Left cardiac atrium (tissue), 4 donors: ENCODE results near the gene HYPK. TPM values are rescaled to one million over a fixed set of nuclear protein-coding genes. Genes with fewer than 3 reads are reported as not detected.

Experiments used
- ATAC-seq, 2 donors: fragments of 200-7000 bp; cut with Tn5 transposase; one replicate each; pipeline ENCODE4 v1.9.1; 2020; ENCODE audit warnings: mild to moderate bottlenecking in 2 of 2, moderate library complexity in 2 of 2
- DNase-seq: peaks from one replicate; pipeline ENCODE4 v3.0.0-alpha.2; 2020
- intact Hi-C, 2 donors: fragments of 100-400 bp; cut with DNase I; formaldehyde crosslinking; loops; one replicate each; pipeline versions ENCODE4 v1.14.1 to v1.15.1; 2022 to 2023
- long read RNA-seq: library from polyadenylated mRNA; unstranded; transcript quantifications from one replicate; pipeline ENCODE4 v2.0.0, GENCODE V29; 2021
- total RNA-seq, 2 donors: library from RNA; stranded (reverse); fragmentation: NEBNext Ultra II Directional; extraction: Animal tissue kit (Norgen Biotek cat#: 25700); gene quantifications; one replicate each; pipeline ENCODE4 v1.2.1, GENCODE V29; 2021
- donor health status: DM: no; HTN: yes; CAD: no.
- donor health status: DM: no; HTN: yes; CAD: no; lungs with severe emphysema.
- donor health status: DM: yes; HTN: yes; CAD: no.
- donor health status: Dilated cardiomyopathy.

The HYPK gene, protein sequence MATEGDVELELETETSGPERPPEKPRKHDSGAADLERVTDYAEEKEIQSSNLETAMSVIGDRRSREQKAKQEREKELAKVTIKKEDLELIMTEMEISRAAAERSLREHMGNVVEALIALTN
- total RNA-seq: 10 to 100 TPM in 1 of 2 donors, 1 to 10 TPM in 1; 9.6 to 11.2 TPM
- long read RNA-seq, partial matches to known transcripts: 0 of 2 reads
- long read RNA-seq, other reads (novel, unspliced or antisense): 0 of 2 reads

DNA sequence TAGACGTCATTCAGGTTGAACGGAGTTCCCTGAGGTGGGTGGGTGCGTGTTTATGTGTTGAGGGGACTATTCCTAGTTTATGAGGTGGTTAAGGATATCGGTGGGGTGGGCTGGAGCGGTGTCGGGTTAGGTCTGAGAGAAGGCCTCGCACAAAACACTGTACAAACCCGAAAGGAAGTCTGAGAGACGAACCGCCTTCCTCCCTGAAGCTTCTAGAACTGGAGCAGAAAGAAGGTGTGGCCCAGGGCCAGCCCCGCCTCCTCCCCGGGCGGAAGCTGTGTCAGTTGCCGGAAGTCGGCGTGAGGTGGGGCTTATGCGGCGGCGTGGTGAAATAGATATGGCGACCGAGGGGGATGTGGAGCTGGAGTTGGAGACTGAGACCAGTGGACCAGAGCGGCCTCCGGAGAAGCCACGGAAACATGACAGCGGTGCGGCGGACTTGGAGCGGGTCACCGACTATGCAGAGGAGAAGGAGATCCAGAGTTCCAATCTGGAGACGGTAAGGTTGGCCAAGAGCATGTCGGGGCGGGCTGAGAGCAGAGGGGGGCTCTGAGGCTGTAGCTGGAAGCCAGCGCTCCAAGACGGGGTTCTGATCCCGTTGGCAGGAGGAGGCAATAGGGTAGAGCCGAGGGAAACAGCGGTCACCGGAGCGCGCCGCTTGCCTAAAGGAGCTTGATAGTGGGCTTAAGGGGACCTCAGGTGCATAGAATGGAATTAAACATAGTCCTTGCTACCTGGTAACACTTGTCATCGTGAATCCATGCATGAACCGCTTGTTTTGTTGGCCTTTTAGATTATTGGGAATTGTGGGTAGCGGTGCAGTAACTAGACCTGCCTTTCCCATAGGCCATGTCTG is at the start of gene HYPK:
TSS of gene HYPK (plus strand) at position 314 of the 856 bp plus-strand sequence. CDS start at position 338, 24 bp downstream.
- ATAC-seq (peak; percentile 91 to 97), DNase-seq (peak; percentile 95)
- intact Hi-C loops: no loop called here

GRCh38 chr15:43751885-43752284 is 48.5 kb upstream of the HYPK start:
- intact Hi-C loops: no loop called here
- no peak for ATAC-seq

DNA sequence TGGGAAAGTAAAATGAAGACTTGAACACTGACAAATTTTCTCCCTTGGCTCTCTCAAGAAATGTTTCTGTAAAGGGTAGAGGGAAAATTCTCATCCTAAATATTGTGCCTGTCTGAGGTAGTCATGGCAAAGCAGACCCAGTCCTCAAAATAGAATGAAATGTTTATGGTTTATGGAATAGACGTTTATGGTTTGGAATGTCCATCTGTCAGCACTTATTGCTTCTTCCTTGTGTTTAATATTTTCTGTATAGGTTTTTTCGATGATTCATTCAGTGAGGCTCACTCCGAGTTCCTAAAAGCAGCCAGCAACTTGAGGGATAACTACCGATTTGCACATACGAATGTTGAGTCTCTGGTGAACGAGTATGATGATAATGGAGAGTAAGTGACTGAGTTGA is 37.6 kb upstream of the HYPK start:
- intact Hi-C loops: no loop called here
- ATAC-seq (no peak), DNase-seq (no peak)

More at GRCh38 chr15:43751885-43752284, 48.5 kb upstream of the HYPK start:
- DNase-seq: no peak

- no peak for DNase-seq
- no peak for ATAC-seq
- intact Hi-C loops: no loop called here
Observed at GRCh38 chr15:43763819-43764446, 36.5 kb upstream of the HYPK start.

GRCh38 chr15:43769584-43770228 is 30.7 kb upstream of the HYPK start:
- ATAC-seq: peak; percentile 51 to 59
- intact Hi-C loops: no loop called here
- peak; percentile 59 for DNase-seq

DNA sequence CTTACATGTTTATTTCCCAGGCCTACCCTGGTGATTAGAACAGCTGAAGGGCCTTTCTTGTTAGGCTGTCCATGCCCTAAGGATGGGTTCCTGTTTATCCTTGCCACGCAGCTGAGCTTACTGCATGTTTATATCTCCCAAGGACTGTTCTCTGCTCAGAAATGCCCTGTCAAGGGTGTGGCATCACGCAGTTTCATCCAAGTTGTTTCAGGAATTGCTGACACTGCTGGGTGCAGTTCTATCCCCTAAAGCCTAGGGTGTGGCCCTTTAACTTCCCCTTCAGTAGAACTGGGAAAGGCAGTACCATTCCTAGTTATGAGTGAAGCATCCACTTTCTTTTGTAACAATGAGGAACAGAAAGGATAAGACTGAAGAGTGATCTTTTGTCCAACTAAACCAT is 28.6 kb upstream of the HYPK start:
- ATAC-seq (peak in 1 of 2 donors; percentile 26), DNase-seq (no peak)
- intact Hi-C loops: no loop called here

GRCh38 chr15:43772624-43773023 is 27.8 kb upstream of the HYPK start:
- DNase-seq: no peak

DNA sequence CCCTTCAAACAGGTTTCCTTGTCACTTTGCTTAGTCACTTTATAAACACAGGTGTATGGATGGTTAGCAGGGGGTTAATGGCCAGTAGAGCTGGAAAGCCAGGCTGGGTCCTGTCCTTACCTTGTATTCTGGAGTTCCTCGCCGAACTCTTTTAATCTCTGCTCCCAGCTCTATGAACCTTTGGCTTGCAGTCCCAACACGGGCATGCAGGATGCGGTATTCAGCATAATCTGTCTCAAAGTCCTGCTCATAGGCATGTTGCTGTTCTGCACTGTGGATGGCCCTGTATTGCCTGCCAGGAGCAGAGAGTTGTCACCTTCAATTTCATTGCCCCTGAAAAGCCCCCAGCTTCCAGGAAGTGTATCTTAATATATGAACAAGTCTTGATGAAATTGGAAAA is 26.3 kb upstream of the HYPK start:
- intact Hi-C loops: no loop called here
- DNase-seq: no peak
- ATAC-seq: no peak

More at GRCh38 chr15:43772624-43773023, 27.8 kb upstream of the HYPK start:
- no peak for ATAC-seq
- intact Hi-C loops: no loop called here

DNA sequence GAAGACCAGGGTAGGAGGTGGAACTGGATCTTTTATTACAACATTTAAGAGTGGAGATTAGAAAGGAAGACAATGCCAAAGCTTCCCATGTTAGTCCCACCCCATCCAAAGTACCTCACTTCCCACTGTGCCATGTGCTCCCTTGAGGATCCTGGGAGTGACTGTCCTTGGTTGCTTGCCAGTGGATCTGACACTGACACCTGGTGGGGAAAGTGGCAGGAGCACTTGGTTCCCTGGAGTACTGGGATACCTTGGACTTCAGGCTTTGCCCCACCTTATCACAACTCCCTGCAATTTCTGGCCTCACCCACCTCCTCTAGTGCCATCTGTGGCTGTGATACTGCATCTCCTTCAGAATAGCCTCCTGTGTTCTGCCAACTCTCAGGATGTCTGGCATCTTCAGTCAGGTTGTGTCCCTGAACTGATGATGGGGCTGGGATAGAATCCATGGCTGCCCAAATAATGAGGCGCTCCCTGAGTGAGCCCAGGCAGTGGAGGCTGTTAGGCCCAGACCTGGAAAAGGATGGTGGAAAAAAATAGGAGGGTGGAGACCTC is 24.9 kb upstream of the HYPK start:
- DNase-seq (peak; percentile 39), ATAC-seq (peak in 1 of 2 donors; percentile 5)
- intact Hi-C loops: no loop called here

DNA sequence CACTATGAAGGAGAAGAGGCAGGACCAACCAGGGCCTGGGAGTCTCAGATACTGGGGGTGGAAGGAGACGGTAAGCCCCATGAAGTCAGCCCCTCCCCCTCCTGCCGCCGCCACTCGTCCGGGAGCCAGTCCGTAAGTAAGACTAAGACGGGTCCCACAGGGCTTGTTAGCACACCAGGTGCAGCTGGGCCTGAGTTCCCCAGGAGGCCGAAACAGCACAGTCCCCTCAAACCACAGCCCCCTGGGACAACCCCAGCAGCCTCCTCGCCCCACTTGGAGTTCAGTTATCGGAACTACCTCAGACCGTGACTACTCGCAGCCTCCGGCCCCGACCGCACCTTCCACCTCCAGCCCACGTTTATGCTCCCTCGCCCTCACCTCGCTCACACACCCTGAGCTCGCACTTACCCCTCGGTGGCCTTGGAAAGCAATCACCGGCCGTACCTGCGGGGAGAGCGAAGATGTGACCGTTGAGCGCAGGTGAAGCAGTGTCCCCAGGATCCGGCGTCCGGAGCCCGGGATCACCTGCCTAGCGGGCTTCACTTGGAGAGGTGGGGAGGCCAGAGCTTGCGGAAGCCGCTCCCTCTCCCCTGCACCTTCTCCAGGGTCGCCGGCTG is 24.2 kb upstream of the HYPK start:
- peak; percentile 35 for DNase-seq
- peak; percentile 5 to 20 for ATAC-seq
- intact Hi-C loops: no loop called here

DNA sequence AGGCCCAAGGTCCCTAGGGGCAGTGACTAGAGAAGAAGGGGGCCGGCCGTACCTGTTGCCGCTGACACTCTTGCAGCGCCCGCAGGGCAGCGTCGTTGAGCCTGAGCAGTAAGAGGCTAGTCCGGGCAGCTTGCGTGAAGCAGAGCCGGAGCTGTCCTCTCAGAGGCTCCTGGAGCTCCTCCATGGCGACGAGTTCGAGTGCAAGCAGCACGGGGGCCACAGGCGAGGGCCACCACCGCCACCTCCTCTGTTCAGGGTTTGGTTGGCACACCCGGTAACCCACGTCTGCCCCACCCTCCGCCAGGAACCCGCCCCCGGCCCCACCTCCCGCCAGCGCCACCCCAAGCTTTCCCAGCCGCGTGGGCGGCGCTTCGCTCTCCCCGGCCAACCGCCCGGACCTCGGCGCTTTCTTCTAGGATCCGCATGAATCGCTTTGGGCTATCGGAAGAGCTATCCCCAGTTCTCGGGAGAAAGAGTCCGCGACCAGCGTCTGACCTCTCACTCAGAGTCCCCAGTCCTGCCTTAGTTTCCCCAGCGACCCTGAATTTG is 23.6 kb upstream of the HYPK start, which contains the start of gene ELL3:
TSS of gene ELL3 (minus strand) at position 249 of the 549 bp plus-strand sequence. CDS start at position 184, 65 bp downstream.
- peak; percentile 86 to 91 for ATAC-seq
- intact Hi-C loops: loop anchor here in 1 of 2 donors (1.0 kb wide), 1 partner anchor 15 kb away; no protein-coding TSS in a partner anchor
- DNase-seq: peak; percentile 83

GRCh38 chr15:43777267-43777914 is 23.0 kb upstream of the HYPK start:
- ATAC-seq (peak; percentile 87 to 88), DNase-seq (peak; percentile 83)
- intact Hi-C loops: loop anchor here in 1 of 2 donors (1.0 kb wide), 1 partner anchor 14 kb away; no protein-coding TSS in a partner anchor

- DNase-seq (no peak), ATAC-seq (no peak)
- intact Hi-C loops: no loop called here
Observed at GRCh38 chr15:43779016-43779415, 21.4 kb upstream of the HYPK start.

DNA sequence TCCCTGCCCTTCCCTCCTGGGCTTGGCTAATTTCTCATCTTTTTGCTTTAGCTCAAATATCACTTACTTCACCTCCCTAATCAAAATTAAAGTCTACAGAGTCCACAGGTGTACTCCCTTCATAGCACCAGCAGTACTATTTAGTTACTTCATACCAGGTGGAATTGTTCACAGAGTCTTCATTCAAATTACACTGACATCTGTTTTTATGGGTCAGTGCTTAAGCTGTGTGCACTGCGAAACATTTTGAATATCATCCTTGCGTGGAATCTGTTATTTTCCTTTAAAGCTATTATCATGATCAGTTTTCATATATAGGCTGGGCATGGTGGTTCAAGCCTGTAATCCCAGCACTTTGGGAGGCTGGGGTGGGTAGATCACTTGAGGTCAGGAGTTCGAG is 11.0 kb upstream of the HYPK start:
- intact Hi-C loops: no loop called here
- ATAC-seq (no peak), DNase-seq (no peak)

- DNase-seq (peak; percentile 100), ATAC-seq (peak; percentile 97 to 98)
- intact Hi-C loops: loop anchor here in 1 of 2 donors (1.0 kb wide), 1 partner anchor 15 kb away; no protein-coding TSS in a partner anchor
Observed at GRCh38 chr15:43791993-43792760, 8.2 kb upstream of the HYPK start, which contains the start of gene SERF2. Gene SERF2 (plus strand): TSS chr15:43792320. CDS start chr15:43792377, 57 bp downstream.

- DNase-seq: peak; percentile 62
- peak in 1 of 2 donors; percentile 13 for ATAC-seq
- intact Hi-C loops: no loop called here
Observed at GRCh38 chr15:43792761-43793476, 7.5 kb upstream of the HYPK start.
